ENCODE measurements around the gene MYO9B.

Gene MYO9B

DNA sequence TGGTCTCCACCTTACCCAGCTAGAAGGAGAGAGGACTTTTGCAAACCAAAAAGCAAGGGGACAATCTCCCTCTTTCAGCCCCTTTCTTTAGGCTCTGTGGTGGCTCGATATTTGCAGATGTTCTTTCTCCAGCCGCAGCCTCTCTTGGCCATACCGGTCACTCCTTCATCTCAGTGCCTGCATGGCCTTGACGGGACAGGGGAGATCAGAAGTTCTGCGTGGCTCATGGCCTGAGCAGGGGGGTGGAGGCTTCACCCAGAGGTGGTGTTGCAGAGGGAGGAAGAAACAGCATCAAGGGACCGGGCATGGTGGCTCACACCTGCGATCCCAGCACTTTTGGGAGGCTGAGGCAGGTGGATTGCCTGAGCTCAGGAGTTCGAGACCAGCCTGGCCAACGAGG is 53.2 kb downstream of the MYO9B start:
- TF ChIP-seq, protein P1, sequence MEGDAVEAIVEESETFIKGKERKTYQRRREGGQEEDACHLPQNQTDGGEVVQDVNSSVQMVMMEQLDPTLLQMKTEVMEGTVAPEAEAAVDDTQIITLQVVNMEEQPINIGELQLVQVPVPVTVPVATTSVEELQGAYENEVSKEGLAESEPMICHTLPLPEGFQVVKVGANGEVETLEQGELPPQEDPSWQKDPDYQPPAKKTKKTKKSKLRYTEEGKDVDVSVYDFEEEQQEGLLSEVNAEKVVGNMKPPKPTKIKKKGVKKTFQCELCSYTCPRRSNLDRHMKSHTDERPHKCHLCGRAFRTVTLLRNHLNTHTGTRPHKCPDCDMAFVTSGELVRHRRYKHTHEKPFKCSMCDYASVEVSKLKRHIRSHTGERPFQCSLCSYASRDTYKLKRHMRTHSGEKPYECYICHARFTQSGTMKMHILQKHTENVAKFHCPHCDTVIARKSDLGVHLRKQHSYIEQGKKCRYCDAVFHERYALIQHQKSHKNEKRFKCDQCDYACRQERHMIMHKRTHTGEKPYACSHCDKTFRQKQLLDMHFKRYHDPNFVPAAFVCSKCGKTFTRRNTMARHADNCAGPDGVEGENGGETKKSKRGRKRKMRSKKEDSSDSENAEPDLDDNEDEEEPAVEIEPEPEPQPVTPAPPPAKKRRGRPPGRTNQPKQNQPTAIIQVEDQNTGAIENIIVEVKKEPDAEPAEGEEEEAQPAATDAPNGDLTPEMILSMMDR (conservative IDR thresholded peaks at IDR 0.05) = no peak
- no peak overlapping the region for H3K27ac ChIP-seq

DNA sequence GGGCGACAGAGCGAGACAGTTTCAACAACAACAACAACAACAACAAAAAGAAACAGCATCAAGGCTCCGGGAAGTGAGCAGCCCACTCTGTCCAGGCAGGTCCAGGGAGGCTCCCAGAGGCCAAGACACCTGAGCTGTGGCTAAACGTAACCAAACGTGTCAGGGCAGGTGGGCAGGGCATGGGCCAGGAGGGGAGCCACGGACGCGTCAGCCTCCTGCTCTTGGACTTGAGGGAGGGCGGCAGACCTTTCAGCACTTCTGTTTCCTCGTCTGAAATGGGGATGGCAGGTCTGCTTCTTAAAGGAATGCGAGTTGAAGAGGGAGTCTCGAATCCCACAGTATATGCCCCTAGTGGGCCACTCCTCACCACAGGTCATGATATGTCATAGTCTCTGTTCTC is 53.8 kb downstream of the MYO9B start:
- TF ChIP-seq, protein P1 (conservative IDR thresholded peaks at IDR 0.05) = no peak
- H3K27ac ChIP-seq = no peak overlapping the region

DNA sequence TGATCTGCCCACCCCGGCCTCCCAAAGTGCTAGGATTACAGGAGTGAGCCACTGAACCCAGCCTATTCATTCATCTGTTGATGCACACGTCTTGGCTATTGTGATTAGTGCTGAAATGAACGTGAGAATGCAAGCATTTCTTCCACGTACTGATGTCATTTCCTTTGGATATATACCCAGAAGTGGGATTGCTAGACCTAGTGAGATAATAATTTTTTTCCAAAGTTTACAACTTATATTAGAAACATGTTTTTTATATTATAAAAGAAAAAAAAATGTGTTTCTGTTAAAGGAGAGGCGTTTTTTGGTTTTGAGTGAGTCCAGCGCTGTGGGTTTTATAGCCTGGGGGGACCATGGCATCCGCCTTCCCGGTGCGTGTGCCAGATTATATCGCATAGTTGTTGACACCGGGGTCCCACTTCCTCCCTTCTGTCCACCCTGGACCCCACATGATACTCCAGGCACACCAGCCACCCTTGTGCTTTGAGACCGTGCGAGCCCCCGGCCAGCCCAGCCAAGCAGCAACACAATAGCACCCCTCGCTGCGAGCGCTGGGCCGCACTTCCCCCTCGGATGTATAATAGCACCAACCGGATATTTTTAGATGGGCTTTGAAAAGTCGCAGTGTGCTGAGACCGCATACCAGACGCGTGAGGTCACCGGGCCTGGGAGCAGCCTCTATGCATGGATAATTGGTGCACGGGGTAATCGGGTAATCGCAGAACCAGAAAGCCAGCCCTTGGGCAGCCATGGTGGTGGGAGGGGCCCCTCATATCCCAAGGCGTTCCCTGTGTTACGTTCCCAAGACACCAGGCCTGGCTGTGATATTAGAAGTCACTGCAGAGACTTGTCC is 59.6 kb downstream of the MYO9B start:
- no peak overlapping the region for H3K27ac ChIP-seq
- TF ChIP-seq, protein P1 (conservative IDR thresholded peaks at IDR 0.05) = no peak

DNA sequence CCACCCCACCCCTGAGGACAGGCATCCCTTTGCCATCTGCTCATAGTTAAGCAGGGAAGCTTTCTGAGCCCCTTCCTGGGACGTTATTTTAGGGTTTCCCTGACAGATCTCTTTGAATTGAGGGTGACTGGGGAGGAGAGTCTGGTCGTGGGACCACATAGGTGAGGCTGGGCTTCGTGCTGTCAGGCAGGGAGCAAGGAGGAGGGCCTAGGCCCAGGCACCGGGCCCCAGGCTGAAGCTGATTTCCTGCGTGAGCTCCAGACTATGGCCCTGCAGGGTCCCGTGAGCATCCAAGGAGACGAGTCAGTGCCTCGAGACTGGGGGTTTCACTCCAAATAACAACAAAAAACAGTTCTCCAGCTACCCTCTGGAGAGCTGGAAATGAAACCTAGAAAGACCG is 60.4 kb downstream of the MYO9B start:
- TF ChIP-seq, protein P1 (conservative IDR thresholded peaks at IDR 0.05) = no peak
- H3K27ac ChIP-seq = no peak overlapping the region

DNA sequence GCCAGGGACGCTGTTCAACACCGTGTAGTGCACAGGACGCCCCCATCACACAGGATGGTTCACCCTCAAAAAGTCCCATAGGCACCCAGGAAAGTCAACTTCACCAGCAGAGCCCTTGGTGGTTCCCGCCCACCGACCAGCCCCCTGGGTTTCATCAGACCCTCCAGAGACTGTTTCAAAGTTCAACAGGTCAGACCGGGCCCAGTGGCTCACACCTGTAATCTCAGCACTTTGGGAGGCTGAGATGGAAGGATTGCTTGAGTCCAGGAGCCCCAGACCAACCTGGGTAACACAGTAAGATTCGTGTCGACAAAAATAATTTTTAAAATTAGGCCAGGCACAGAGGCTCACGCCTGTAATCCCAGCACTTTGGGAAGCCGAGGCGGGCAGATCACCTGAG is 61.0 kb downstream of the MYO9B start:
- TF ChIP-seq, protein P1 (conservative IDR thresholded peaks at IDR 0.05) = no peak
- no peak overlapping the region for H3K27ac ChIP-seq

DNA sequence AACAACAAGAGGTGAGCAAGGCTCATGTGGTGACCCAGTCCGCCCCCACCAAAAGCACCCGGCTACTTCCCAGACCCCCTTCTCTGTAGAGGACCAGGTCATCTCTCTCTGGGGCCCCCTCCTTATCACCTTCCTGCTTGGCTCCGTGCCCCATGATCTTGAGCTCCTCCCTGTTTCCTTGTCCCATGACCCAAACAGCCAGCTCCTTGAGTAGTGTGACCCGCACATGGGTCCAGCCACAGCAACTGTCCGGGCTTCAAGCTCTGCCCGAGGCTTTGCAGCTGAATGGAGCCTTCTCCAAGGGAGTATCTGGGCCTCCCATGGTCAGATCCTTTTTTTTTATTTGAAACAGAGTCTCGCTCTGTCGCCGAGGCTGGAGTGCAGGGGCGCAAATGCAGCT is 61.8 kb downstream of the MYO9B start:
- TF ChIP-seq, protein P1 (conservative IDR thresholded peaks at IDR 0.05) = no peak
- H3K27ac ChIP-seq = no peak overlapping the region

DNA sequence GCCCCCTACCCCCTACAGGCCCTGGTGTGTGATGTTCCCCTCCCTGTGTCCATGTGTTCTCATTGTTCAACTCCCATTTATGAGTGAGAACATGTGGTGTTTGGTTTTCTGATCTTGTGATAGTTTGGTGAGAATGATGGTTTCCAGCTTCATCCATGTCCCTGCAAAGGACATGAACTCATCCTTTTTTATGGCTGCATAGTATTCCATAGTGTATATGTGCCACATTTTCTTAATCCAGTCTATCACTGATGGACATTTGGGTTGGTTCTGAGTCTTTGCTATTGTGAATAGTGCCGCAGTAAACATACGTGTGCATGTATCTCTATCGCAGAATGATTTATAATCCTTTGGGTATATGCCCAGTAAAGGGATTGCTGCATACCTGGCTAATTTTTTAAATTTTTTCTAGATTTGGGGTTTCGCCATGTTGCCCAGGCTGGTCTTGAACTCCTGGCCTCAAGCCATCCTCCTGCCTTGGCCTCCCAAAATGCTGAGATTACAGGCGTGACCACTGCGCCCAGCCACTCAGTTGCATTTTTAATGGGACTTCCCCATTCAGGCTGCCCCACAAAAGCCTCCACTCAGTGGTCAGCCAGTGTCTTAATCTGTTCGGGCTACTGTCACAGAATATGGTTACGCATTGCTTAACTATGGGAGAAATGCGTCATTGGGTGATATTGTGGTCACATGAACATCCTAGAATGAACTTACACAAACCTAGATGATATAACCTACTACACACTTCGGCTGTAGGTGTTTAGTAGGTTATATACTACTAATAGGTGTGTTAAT is 62.7 kb downstream of the MYO9B start:
- H3K27ac ChIP-seq = peak overlapping the region; percentile 73

Measured in VCaP (cell line).